CD4-positive, alpha-beta T cell treated with Interferon gamma for 1 hour (primary cell): ENCODE data around the gene MCL1.
"Not testable (repeated sequence)": the region's sequence is repeated elsewhere in the genome, so short reads cannot be mapped to it uniquely, and the experiment has no call there.

Experiments used
- DNase-seq: peaks from one replicate; pipeline ENCODE4 v3.0.0-alpha.2; 2020

Gene MCL1

DNA sequence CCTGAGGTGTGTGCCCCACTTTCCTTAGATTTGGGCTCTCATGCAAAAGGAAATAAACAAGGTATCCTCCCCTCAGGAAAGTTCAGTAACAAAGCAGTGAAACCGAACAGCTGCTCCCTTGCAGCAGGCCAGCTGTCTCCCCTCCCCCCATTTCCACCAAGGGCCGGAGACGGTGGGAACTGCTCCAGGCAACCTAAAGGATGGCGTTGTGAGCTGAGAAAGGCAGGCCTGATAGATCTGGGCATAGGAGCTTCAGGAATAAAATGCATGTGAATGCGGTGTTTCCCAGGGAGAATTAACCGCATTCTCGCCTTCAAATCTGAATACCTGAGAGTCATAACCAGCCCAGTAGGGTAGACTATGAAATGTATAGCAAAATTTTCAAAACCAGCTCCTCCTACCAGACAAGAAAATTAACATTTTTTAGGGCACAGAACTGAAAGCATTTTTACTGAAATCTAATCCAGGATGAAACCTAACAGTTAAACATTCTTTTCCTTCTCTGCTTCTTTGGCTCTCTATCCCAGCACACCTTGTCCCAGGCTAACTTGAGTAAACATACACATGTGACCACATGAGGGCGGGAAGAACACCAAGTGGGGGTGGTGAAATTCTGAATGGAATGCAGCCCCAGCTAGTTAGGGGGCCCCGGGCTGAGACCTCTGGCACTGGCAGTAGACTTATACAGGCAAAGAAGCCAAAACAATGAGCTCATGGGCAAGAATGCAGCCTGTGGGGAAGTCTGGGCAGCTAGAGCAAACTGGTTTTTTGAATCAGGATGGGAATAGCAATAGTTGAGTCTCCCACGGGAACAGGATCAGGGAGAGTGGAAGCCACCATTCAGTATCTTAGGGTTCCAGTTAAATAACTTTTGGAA lies 11.5 kb downstream of the MCL1 start:
- peak; percentile 61 for DNase-seq

- peak; percentile 74 for DNase-seq
These were observed 12.1 kb downstream of the MCL1 start for GRCh38 chr1:150567341-150567716.

GRCh38 chr1:150566589-150567340 lies 12.6 kb downstream of the MCL1 start:
- DNase-seq: no peak

DNA sequence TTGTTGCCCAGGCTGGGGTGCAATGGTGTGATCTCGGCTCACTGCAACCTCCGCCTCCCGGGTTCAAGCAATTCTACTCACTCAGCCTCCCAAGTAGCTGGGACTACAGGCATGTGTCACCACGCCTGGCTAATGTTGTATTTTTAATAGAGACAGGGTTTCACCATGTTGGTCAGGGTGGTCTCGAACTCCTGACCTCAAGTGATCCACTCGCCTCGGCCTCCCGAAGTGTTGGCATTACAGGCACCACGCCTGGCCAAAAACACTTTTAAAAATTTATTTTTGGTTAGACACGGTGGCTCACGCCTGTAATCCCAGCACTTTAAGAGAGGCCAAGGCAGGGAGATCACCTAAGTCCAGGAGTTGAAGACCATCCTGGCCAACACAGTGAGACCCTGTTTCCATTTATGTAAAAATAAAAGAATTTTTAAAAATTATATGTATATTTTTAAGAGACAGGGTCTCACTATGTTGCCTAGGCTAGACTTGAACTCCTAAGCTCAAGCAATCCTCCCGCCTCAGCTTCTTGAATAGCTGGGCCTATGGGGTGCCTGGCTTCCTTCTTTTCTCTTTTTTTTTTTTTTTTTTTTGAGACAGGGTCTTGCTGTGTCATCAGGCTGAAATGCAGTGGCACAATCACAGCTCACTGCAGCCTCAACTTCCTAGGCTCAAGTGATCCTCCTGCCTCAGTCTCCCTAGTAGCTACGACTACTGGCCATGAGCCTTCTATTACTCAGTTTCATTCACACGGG lies 14.0 kb downstream of the MCL1 start:
- DNase-seq: not testable (repeated sequence)

GRCh38 chr1:150564051-150564991 lies 15.1 kb downstream of the MCL1 start:
- DNase-seq: no peak

GRCh38 chr1:150563340-150564038 lies 15.9 kb downstream of the MCL1 start:
- peak; percentile 65 for DNase-seq

DNA sequence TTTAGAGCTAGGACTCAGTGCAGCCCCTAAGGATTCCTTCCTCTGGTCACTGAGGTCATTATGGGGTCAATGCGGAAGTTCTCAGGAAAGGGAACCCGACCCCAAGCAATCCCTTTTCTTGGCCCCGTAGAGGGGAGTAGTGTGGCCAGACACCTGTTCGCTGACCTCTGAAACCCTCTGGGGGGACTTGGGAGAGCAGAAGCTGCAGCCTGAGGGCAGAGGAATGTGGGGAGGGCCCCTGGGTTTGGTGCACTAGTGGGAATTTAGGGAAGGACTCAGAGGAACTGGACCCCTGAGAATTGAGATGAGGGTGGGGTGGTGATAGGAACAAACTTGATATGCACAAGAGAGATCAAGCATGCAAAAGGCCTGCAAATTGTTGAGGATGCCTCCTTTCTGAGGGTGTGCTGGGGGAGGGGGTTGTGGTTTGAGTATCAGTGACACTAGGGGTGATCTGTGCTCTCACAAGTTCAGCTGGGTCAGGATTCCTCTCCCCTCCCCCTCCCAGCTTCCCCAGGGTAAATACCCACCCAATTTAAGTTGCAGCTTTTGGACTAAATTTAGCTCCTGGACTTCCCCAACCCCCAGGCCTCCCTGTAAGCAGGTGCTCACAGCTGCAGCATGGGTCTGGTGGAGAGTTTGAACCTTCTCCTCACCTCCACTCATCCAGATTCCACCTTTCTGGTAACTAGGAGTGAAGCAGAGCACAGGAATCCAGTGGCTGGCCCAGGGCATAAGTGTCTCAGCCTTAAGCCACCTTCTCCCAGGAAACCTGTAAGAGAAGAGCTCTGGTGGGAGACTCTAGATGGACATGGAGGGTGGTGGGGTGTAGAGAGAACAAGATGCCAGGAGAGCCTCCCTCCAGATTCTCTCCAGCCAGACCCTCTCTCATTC lies 16.7 kb downstream of the MCL1 start:
- DNase-seq: peak; percentile 93

GRCh38 chr1:150561974-150562445 lies 17.4 kb downstream of the MCL1 start:
- peak; percentile 95 for DNase-seq

GRCh38 chr1:150561254-150561973 lies 18.0 kb downstream of the MCL1 start:
- DNase-seq: peak; percentile 80

GRCh38 chr1:150560576-150561253 lies 18.7 kb downstream of the MCL1 start:
- peak; percentile 87 for DNase-seq

- DNase-seq: peak; percentile 76
These were observed 19.4 kb downstream of the MCL1 start for GRCh38 chr1:150560011-150560438.

- no peak for DNase-seq
These were observed 19.8 kb downstream of the MCL1 start for GRCh38 chr1:150559656-150560010.

GRCh38 chr1:150558761-150559655 lies 20.4 kb downstream of the MCL1 start:
- no peak for DNase-seq

DNA sequence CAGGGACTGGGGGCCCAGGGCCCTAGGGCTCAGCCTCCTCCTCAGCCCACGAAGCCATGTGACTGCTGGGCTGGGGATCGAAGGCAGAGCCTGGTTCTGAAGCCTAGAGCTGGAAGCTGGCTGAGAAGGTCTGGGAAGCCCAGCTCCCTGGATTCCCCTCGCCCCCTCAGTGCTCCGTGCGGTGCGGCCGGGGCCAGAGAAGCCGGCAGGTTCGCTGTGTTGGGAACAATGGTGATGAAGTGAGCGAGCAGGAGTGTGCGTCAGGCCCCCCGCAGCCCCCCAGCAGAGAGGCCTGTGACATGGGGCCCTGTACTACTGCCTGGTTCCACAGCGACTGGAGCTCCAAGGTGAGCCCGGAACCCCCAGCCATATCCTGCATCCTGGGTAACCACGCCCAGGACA lies 21.1 kb downstream of the MCL1 start:
- no peak for DNase-seq

- DNase-seq: no peak
These were observed 21.6 kb downstream of the MCL1 start for GRCh38 chr1:150557813-150558212.

GRCh38 chr1:150557065-150557600 lies 22.3 kb downstream of the MCL1 start:
- no peak for DNase-seq
